ENCODE measurements around the gene GIMAP1. TPM values are rescaled to one million over a fixed set of nuclear protein-coding genes. Genes with fewer than 3 reads are reported as not detected.
"Not testable (repeated sequence)": the region's sequence is repeated elsewhere in the genome, so short reads cannot be mapped to it uniquely, and the experiment has no call there.

The GIMAP1 gene
- total RNA-seq, result 15.9 TPM

DNA sequence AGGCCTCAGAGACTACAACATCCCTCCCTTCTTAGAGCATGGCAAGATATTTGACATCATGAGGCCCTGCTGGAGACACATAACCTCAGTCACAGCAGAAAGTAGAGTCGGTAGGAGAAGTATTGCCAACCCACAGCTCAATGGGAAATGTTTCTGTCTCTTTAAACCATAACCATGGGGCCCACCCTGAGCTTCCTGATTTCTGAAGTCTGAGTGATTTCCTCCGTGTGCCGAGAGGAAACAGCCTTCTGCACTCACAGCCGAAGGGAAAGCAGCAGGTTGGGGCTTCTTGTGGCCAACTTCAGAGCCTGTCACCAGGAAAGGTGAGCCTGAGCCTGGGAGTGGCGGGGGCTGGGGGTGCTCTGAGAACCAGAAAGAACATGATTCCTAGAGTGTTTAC is at the start of gene GIMAP1:
Gene GIMAP1 (plus strand): TSS at position 246 of the 400 bp plus-strand sequence. CDS start 2,435 bp downstream, outside the sequence.
- peak in 2 of 3 donors; percentile 58 to 87 for DNase-seq (ENCODE audit: low read depth in 2 of 3, low spot score in 2 of 3)

- peak; percentile 31 to 65 (median 46) for DNase-seq (ENCODE audit: low read depth in 2 of 3, low spot score in 2 of 3)
These were observed 47.9 kb upstream of the GIMAP1 start for GRCh38 chr7:150668472-150668911.

- no peak for DNase-seq (ENCODE audit: low read depth in 2 of 3, low spot score in 2 of 3)
These were observed 47.4 kb upstream of the GIMAP1 start for GRCh38 chr7:150668977-150669376.

- DNase-seq (ENCODE audit: low read depth in 2 of 3, low spot score in 2 of 3), result not testable (repeated sequence)
These were observed 44.4 kb upstream of the GIMAP1 start for GRCh38 chr7:150671798-150672585.

GRCh38 chr7:150675714-150676113 is 40.7 kb upstream of the GIMAP1 start:
- no peak for DNase-seq (ENCODE audit: low read depth in 2 of 3, low spot score in 2 of 3)

DNA sequence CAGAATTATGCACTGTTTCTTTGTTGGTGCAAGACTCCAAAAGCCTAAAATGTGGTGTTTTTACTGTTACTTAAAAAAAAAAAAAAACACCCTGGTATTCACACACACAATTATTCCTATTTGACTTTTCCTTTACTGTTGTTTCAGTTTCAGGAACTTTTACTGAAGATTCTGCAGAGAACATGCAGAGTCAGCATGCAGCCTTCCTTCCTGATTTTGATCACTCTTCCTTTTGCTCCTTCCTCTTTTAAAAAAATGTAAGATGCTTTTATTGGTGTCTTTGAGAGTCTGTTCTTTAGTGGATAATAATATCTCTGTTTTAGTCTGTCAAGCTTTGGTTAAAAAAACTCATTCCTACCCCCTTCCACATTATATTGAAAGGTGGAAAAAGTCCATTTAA is 40.1 kb upstream of the GIMAP1 start:
- DNase-seq (ENCODE audit: low read depth in 2 of 3, low spot score in 2 of 3), result peak in 2 of 3 donors; percentile 21 to 48

DNA sequence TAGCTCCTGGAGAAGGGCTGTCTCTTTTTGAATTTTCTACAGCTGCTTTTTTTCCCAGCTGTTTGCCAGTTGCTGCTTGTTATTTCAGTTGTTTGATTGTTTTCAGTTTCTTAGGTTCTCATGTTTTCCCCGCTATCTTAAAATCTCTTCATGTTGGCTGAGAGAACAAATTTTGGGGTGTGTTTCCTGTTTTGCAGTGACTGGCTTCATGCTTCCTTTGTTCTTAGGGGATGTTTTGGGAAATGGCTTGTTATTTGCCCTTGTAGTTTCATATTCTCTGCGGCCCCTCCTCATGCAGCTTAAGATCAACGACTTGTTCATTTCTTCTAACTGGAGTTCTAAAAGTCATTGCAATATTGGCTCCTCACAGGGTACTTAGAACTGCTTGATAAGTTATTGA is 39.6 kb upstream of the GIMAP1 start:
- peak in 2 of 3 donors; percentile 18 to 40 for DNase-seq (ENCODE audit: low read depth in 2 of 3, low spot score in 2 of 3)

- DNase-seq (ENCODE audit: low read depth in 2 of 3, low spot score in 2 of 3), result not testable (repeated sequence)
These were observed 37.8 kb upstream of the GIMAP1 start for GRCh38 chr7:150678601-150679000.

- DNase-seq (ENCODE audit: low read depth in 2 of 3, low spot score in 2 of 3), result not testable (repeated sequence)
These were observed 36.0 kb upstream of the GIMAP1 start for GRCh38 chr7:150680364-150680763.

GRCh38 chr7:150685219-150686029 is 31.0 kb upstream of the GIMAP1 start, which contains the start of gene GIMAP2:
Gene GIMAP2, plus strand, starts transcription at chr7:150685706. Its CDS starts 1,354 bp downstream, at chr7:150687060.
- peak in 2 of 3 donors; percentile 53 to 75 for DNase-seq (ENCODE audit: low read depth in 2 of 3, low spot score in 2 of 3)

- no peak for DNase-seq (ENCODE audit: low read depth in 2 of 3, low spot score in 2 of 3)
These were observed 30.3 kb upstream of the GIMAP1 start for GRCh38 chr7:150686030-150686631.

GRCh38 chr7:150688630-150689029 is 27.8 kb upstream of the GIMAP1 start:
- DNase-seq (ENCODE audit: low read depth in 2 of 3, low spot score in 2 of 3), result no peak

DNA sequence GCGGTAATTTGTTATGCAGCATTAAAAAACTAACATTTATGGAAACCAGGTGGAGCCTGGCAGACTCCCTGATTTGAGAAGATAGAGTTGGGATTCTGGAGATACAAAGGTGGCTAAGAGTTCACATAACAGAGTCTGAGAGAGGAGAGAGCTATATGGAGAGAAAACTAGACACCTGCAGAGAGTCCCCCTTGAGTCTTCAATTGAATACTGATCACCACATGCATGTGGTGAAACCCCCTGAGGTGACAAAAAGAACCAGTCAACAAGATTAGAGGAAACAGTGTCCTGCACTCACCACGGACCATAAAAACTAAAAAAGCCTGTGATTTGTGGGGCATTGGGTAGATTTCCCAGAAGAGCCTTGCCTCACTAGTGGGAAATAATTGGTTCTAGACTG is 20.8 kb upstream of the GIMAP1 start:
- no peak for DNase-seq (ENCODE audit: low read depth in 2 of 3, low spot score in 2 of 3)

DNA sequence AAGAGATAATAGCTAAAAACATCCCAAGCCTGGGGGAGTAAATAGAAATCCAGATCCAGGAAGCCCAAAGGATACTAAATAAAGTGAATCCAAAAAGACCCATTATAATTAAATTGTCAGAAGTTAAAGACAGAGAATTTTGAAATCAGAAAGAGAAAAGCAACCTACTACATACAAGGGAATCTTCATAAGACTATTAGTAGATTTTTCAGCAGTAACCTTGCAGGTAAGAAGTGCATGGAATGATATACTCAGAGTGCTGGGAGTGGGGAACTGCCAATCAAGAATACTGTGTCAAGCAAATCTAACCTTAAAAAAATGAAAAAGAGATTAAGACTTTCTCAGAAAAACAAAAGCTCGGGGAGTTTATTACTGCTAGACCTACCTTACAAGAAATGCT is 13.2 kb upstream of the GIMAP1 start:
- DNase-seq (ENCODE audit: low read depth in 2 of 3, low spot score in 2 of 3), result no peak

DNA sequence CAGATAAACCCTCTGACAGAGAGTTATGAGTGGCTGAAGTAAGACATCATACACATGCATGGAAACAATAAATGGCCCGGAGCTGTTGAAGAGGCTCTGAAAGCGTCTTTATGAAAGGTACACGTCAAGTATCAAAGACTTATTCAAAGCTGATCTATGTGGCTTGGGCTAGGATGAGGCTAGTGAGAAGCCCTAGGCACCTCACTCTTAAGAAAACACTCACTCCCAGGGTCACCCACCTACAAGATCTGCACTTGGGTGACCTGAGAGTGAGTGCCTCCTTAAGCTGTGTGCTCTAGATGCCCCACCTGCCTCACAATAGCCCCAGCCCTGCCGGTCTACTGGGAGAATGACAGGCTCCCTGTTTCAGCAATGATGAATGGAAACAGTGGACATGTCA is 1.1 kb upstream of the GIMAP1 start:
- no peak for DNase-seq (ENCODE audit: low read depth in 2 of 3, low spot score in 2 of 3)

GRCh38 chr7:150715738-150716137 is 675 bp upstream of the GIMAP1 start:
- DNase-seq (ENCODE audit: low read depth in 2 of 3, low spot score in 2 of 3), result no peak

- DNase-seq (ENCODE audit: low read depth in 2 of 3, low spot score in 2 of 3), result no peak
These were observed 526 bp downstream of the GIMAP1 start for GRCh38 chr7:150716939-150717338.

- DNase-seq (ENCODE audit: low read depth in 2 of 3, low spot score in 2 of 3), result no peak
These were observed 1.5 kb downstream of the GIMAP1 start for GRCh38 chr7:150717814-150718420.

DNA sequence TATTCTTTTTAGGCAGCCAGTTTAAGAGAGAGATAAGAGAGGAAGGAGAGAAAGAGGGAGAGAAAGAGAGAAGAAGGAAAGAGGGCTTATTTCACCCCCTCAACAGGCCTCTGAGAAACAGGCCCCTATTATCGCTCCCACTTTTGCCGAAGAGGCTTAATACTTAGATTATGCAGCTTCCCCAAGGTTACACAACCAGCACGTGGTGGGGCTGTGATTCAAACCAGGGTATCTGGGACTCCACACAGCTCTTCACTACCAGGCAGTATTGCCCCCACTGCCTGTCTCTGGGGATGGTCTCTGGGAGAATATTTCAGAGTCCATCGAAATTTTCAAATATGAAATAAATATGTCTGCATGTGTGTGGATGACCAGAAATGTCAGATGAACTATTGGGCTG is 3.0 kb downstream of the GIMAP1 start:
- no peak for DNase-seq (ENCODE audit: low read depth in 2 of 3, low spot score in 2 of 3)

DNA sequence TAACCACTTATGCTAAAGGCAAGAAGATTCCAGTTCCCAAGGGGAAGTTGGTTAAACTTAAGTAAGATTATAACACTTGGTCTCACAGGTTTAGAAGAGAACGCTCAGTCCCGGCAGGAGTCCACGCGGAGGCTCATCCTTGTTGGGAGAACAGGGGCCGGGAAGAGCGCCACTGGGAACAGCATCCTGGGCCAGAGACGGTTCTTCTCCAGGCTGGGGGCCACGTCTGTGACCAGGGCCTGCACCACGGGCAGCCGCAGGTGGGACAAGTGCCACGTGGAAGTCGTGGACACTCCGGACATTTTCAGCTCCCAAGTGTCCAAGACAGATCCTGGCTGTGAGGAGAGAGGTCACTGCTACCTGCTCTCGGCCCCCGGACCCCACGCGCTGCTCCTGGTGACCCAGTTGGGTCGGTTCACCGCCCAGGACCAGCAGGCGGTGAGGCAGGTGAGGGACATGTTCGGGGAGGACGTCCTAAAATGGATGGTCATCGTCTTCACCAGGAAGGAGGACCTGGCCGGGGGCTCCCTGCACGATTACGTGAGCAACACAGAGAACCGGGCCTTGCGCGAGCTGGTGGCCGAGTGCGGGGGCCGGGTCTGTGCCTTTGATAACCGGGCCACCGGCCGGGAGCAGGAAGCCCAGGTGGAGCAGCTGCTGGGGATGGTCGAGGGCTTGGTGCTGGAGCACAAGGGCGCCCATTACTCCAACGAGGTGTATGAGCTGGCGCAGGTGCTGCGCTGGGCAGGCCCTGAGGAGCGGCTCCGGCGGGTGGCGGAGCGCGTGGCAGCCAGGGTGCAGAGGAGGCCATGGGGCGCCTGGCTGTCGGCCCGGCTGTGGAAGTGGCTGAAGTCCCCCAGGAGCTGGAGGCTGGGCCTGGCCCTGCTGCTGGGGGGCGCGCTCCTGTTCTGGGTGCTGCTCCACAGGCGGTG is 3.8 kb downstream of the GIMAP1 start:
- no peak for DNase-seq (ENCODE audit: low read depth in 2 of 3, low spot score in 2 of 3)

Measured in hematopoietic multipotent progenitor cell (in vitro differentiated cells).